Osteocyte (in vitro differentiated cells): ENCODE measurements around the gene PWWP2A. TPM values are rescaled to one million over a fixed set of nuclear protein-coding genes. Genes with fewer than 3 reads are reported as not detected.
"Not testable (repeated sequence)": the region's sequence is repeated elsewhere in the genome, so short reads cannot be mapped to it uniquely, and the experiment has no call there.

Experiments used
- DNase-seq: peaks from one replicate; pipeline ENCODE4 v3.0.0; 2021; ENCODE audit warnings: mixed read lengths; ENCODE audit not compliant: unreplicated experiment; ENCODE audit errors: extremely low spot score
- H3K27ac Mint-ChIP-seq: one replicate; pipeline ENCODE4 v1.8.0; 2021; ENCODE audit warnings: mild to moderate bottlenecking, mixed read lengths; ENCODE audit not compliant: unreplicated experiment
- H3K27me3 Mint-ChIP-seq: one replicate; pipeline ENCODE4 v1.8.0; 2021; ENCODE audit warnings: mixed read lengths; ENCODE audit not compliant: unreplicated experiment
- H3K36me3 Mint-ChIP-seq: one replicate; pipeline ENCODE4 v1.8.0; 2021; ENCODE audit warnings: mixed read lengths; ENCODE audit not compliant: unreplicated experiment
- H3K4me1 Mint-ChIP-seq: one replicate; pipeline ENCODE4 v1.8.0; 2021; ENCODE audit warnings: mixed read lengths; ENCODE audit not compliant: unreplicated experiment
- H3K4me3 Mint-ChIP-seq: one replicate; pipeline ENCODE4 v1.8.0; 2021; ENCODE audit warnings: mild to moderate bottlenecking, moderate library complexity, mixed read lengths; ENCODE audit not compliant: unreplicated experiment
- H3K9me3 Mint-ChIP-seq: one replicate; pipeline ENCODE4 v1.8.0; 2021; ENCODE audit warnings: mixed read lengths; ENCODE audit not compliant: unreplicated experiment
- total RNA-seq: library from RNA; stranded (reverse); gene quantifications from 2 replicates; pipeline ENCODE4 v1.2.1, GENCODE V29; 2021
- TF ChIP-seq, protein P1 (sequence below): fragments of 200-600 bp; sonication (generic); IDR thresholded peaks from 2 replicates; pipeline ENCODE4 v1.5.0; 2021; ENCODE audit warnings: antibody characterized with exemption, mild to moderate bottlenecking, moderate library complexity

Gene PWWP2A
- total RNA-seq, 1 donor from 2014 or later, result 22.3 TPM

DNA sequence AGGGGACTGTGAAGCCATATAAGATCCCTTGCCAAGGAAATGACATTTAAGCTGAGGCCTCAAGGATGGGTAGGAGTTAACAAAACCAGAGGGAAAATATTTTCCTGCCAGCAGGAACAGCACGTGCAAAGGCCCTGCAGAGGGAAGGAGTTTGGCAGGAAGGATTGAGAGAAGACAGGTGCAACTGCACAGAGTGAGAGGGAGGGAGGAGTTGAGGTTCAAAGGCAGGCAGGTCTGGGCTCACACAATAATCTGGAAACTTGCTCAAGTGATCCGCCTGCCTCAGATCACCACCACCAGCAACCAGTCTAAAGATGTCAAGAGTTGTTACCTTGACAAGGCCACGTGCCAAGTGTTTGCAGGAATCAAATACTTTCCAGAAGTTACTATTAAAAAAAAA is 31.1 kb upstream of the PWWP2A start:
- no peaks in the 10 kb centered on the region for H3K9me3 Mint-ChIP-seq
- peaks cover 2% of the 10 kb centered on the region for H3K4me1 Mint-ChIP-seq
- TF ChIP-seq, protein P1, sequence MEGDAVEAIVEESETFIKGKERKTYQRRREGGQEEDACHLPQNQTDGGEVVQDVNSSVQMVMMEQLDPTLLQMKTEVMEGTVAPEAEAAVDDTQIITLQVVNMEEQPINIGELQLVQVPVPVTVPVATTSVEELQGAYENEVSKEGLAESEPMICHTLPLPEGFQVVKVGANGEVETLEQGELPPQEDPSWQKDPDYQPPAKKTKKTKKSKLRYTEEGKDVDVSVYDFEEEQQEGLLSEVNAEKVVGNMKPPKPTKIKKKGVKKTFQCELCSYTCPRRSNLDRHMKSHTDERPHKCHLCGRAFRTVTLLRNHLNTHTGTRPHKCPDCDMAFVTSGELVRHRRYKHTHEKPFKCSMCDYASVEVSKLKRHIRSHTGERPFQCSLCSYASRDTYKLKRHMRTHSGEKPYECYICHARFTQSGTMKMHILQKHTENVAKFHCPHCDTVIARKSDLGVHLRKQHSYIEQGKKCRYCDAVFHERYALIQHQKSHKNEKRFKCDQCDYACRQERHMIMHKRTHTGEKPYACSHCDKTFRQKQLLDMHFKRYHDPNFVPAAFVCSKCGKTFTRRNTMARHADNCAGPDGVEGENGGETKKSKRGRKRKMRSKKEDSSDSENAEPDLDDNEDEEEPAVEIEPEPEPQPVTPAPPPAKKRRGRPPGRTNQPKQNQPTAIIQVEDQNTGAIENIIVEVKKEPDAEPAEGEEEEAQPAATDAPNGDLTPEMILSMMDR, result no peak
- H3K36me3 Mint-ChIP-seq, result no peaks in the 10 kb centered on the region
- H3K27me3 Mint-ChIP-seq, result no peaks in the 10 kb centered on the region
- no peak overlapping the region for H3K27ac Mint-ChIP-seq
- no peak for DNase-seq
- H3K4me3 Mint-ChIP-seq, result no peak overlapping the region

DNA sequence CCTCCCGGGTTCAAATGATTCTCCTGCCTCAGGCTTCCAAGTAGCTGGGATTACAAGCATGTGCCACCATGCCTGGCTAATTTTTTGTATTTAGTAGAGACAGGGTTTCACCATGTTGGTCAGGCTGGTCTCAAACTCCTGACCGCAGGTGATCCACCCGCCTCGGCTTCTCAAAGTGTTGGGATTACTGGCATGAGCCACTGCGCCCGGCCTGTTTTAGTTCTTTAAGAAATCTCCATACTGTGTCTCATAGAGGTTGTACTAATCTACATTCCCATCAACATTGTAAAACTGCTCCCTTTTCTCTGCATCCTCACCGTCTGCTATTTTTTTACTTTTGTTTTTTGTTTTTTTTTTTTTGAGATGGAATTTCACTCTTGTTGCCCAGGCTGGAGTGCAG is 25.2 kb upstream of the PWWP2A start:
- not testable (repeated sequence) for H3K9me3 Mint-ChIP-seq, H3K27ac Mint-ChIP-seq, H3K4me1 Mint-ChIP-seq, H3K27me3 Mint-ChIP-seq, H3K36me3 Mint-ChIP-seq, H3K4me3 Mint-ChIP-seq, DNase-seq

DNA sequence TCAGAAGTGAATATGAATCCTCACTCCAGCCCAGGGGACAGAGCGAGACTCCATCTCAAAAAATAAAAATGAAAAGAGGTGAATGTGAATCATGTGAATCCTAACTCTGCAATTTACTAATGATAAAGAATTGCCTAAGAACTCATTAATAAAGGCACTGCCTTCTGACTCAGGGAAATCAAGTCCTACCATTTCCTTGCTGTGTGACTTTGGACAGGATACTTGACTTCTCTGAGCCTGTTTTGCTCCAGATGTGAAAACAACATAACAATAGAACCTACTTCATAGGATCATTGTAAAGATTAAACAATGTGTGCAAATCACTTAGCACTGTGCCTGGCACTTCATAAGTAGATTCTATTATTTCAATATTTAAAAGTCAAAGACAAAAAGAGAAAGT is 15.1 kb upstream of the PWWP2A start:
- no peaks in the 10 kb centered on the region for H3K36me3 Mint-ChIP-seq
- no peaks in the 10 kb centered on the region for H3K9me3 Mint-ChIP-seq
- H3K27me3 Mint-ChIP-seq, result no peaks in the 10 kb centered on the region
- peaks cover 8% of the 10 kb centered on the region for H3K4me1 Mint-ChIP-seq
- no peak overlapping the region for H3K4me3 Mint-ChIP-seq
- H3K27ac Mint-ChIP-seq, result no peak overlapping the region
- TF ChIP-seq, protein P1, result no peak
- DNase-seq, result no peak

DNA sequence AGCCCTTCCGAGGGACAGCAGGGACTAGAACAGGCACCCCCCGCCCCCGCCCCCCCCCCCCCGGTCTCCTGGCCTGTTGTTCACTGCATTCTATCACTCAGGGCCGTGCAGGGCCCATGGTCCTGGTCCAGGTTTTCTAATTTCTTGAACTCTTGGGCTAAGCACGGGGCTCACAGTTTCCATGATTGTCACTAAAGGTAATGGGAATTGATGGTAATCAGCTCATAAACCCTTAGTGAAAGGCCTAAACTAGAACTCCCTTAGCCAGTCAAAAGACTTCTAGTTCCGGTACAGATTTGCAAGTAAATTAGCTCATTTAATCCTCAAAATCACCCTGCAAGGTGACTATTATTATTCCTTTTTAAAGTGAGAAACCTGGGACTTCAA is 14.7 kb upstream of the PWWP2A start:
- no peak for DNase-seq
- H3K36me3 Mint-ChIP-seq, result no peaks in the 10 kb centered on the region
- H3K27ac Mint-ChIP-seq, result no peak overlapping the region
- H3K27me3 Mint-ChIP-seq, result no peaks in the 10 kb centered on the region
- peaks cover 8% of the 10 kb centered on the region for H3K4me1 Mint-ChIP-seq
- H3K4me3 Mint-ChIP-seq, result no peak overlapping the region
- TF ChIP-seq, protein P1, result no peak
- no peaks in the 10 kb centered on the region for H3K9me3 Mint-ChIP-seq

DNA sequence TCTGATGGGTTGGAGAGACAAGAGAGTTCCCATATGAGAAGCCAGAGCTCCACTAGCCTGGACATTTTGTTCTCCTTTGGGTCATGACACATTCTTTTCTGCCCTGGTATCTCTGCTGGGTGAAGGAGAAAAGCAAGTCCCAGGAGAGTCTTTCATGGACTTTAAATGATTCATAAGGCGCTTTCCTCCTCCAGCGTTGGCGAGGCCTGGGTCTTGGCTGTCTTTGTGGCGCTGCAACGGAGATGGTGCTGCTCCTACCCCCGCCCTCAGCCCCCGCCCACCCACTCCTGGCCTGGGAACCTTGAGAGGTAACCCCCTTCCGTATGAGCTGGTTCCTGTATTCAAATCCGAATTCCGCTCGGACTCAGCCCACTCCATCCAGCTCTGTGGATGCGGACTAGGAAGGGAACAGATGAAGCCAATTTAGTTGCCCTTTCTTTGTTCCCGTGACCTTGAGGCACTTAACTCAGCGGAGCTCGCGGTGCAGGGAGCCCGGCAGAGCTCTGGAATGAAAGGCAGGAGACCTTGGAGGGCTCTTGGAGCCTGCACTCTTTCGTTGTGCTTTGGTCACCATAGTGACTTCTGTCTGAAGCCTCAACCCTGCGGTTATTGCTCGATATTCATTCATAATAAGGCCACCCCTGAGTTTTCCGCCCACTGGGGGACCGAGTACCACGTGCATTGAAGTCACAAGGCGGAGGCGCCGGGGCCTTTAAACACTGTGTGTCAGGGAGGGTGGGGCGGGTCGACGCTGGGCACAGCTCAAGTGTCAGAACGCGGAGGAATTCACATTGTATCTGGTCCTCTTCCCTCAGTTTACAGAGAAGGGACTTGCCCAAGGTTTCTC is 14.0 kb upstream of the PWWP2A start:
- Mint-ChIP-seq H3K36me3 (no peaks in the 10 kb centered on the region), H3K27ac (no peak overlapping the region), H3K9me3 (no peaks in the 10 kb centered on the region), H3K4me3 (no peak overlapping the region), H3K27me3 (no peaks in the 10 kb centered on the region), H3K4me1 (peaks cover 8% of the 10 kb centered on the region)
- no peak for DNase-seq
- TF ChIP-seq, protein P1, result no peak
